ENCODE data around the gene TC2N.

- no peak for TF ChIP-seq CTCF (IDR thresholded peaks at IDR 0.05; ENCODE audit: low read depth, low read length)
- TF ChIP-seq EZH2phosphoT487 (IDR thresholded peaks at IDR 0.05; ENCODE audit: low read depth): no peak
Observed at GRCh38 chr14:91845652-91846051, 21.7 kb downstream of the TC2N start.

Measured in OCI-LY3 (cell line).